Measurements from ENCODE around the gene GRIK4. TPM values are rescaled to one million over a fixed set of nuclear protein-coding genes. Genes with fewer than 3 reads are reported as not detected.

The GRIK4 gene
- total and polyA plus RNA-seq, 8 donors: 0.06 to 0.31 TPM; not detected in 6

DNA sequence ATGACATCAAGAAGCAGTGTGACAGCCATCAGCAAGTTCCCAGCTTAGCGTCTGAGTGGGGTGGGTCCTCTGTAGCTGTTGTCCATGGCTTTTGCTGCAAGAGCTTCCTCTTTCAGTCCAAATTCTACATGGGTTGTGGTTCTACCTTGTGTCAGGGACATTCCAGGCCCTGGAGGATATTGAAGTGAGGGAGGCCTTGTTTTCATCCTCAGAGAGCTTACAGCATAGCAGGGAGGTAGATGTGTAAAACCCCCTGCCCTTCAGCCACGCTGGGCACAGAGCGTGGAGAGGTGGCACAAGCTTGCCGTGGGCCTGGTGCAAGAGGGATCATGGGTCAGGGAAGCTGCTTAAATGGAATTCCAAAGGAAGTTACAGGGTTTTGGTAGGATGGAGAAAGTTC, 93.9 kb downstream of the GRIK4 start:
- TF ChIP-seq EP300 (IDR thresholded peaks at IDR 0.05) (no peak), POLR2AphosphoS5 (IDR thresholded peaks at IDR 0.05) (no peak), POLR2A (IDR thresholded peaks at IDR 0.05) (no peak)
- TF ChIP-seq, protein P1, sequence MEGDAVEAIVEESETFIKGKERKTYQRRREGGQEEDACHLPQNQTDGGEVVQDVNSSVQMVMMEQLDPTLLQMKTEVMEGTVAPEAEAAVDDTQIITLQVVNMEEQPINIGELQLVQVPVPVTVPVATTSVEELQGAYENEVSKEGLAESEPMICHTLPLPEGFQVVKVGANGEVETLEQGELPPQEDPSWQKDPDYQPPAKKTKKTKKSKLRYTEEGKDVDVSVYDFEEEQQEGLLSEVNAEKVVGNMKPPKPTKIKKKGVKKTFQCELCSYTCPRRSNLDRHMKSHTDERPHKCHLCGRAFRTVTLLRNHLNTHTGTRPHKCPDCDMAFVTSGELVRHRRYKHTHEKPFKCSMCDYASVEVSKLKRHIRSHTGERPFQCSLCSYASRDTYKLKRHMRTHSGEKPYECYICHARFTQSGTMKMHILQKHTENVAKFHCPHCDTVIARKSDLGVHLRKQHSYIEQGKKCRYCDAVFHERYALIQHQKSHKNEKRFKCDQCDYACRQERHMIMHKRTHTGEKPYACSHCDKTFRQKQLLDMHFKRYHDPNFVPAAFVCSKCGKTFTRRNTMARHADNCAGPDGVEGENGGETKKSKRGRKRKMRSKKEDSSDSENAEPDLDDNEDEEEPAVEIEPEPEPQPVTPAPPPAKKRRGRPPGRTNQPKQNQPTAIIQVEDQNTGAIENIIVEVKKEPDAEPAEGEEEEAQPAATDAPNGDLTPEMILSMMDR (IDR thresholded peaks at IDR 0.05): no peak
- intact Hi-C loops (cut with DNase I; ENCODE audit: low total_unique reads): no loop called here
- Histone ChIP-seq H3K27ac (no peak overlapping the region), H3K4me1 (peaks cover 0 to 9% (median 0%) of the 10 kb centered on the region in 4 donors), H3K9me3 (no peaks in the 10 kb centered on the region), H3K4me3 (no peak overlapping the region), H3K27me3 (peaks cover 0 to 9% (median 0%) of the 10 kb centered on the region in 3 donors), H3K36me3 (no peaks in the 10 kb centered on the region)
- WGBS, 5 donors: 85 to 93% (median 89%) methylated on average over 4 of the region's 4 CpGs
- no peak for DNase-seq

DNA sequence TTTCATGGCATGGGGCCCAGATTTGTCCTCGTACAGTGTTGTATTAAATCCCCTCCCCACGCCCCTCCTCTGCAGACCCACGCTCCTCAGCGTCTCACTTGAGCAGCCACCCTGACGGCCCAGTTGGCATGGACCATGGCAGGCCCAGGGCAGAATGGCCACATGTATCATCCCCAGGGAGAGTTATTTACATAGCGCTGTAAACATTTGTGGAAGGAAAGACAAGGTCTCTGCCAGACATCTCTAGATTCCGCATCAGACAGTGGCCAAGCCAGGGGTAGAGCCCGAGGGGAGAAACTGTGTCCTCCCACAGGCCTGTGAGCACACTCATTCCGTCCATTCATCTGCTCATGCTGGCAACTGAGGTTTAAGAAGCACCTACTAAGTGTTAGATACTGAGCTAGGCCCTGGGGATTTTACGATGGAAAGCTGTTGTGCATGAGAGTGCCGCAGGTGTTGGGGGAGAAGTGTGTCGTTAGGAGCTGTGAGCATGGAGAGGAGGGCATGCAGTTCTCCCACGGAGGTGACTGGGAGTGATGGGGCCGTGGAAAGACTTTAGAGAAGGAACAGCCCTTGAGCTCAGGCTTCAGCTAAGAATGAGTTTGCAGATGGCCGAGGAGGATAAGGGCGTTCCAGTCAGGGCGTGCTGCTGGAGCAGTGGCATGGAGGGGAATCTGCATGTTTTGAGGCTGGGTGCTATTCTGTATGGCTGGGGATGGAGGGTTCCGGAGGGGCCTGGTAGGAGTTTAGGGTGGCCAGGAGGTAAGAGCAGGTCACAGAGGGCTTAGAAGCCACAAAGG, 94.9 kb downstream of the GRIK4 start:
- Histone ChIP-seq H3K27me3 (peaks cover 0 to 9% (median 0%) of the 10 kb centered on the region in 3 donors), H3K36me3 (no peaks in the 10 kb centered on the region), H3K4me3 (no peak overlapping the region), H3K27ac (no peak overlapping the region), H3K9me3 (no peaks in the 10 kb centered on the region), H3K4me1 (peaks cover 0 to 9% (median 0%) of the 10 kb centered on the region in 4 donors)
- TF ChIP-seq POLR2AphosphoS5 (IDR thresholded peaks at IDR 0.05): no peak
- no peak for TF ChIP-seq POLR2A (IDR thresholded peaks at IDR 0.05)
- TF ChIP-seq EP300 (IDR thresholded peaks at IDR 0.05): no peak
- 82 to 88% (median 84%) methylated on average over 18 of the region's 18 CpGs for WGBS, 5 donors
- no peak for DNase-seq
- intact Hi-C loops (cut with DNase I; ENCODE audit: low total_unique reads): no loop called here

DNA sequence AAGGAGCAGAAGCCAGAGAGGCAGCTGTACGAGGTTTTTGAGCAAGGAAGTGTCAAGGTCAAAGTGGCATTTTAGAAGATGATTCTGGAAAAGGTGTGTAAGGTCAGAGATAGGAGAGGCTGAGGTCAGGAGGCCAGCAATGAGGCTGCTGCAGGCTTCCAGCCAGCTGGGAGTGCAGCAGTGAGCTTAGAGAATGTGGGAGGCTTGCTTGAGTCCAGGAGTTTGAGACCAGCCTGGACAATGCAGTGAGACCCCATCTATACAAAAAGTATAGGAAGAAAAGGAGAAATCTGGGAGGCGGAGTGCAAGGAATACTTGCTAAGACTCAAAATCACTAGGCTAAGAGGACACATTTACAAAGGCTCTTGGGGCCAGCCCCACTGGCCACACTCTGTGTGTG, 96.5 kb downstream of the GRIK4 start:
- Histone ChIP-seq H3K4me3 (no peak overlapping the region), H3K36me3 (no peaks in the 10 kb centered on the region), H3K27ac (no peak overlapping the region), H3K9me3 (no peaks in the 10 kb centered on the region), H3K4me1 (peaks cover 0 to 10% (median 0%) of the 10 kb centered on the region in 4 donors), H3K27me3 (peaks cover 0 to 3% (median 0%) of the 10 kb centered on the region in 3 donors)
- 74 to 86% (median 83%) methylated on average over 2 of the region's 2 CpGs for WGBS, 5 donors
- intact Hi-C loops (cut with DNase I; ENCODE audit: low total_unique reads): no loop called here
- TF ChIP-seq POLR2AphosphoS5 (IDR thresholded peaks at IDR 0.05): no peak
- TF ChIP-seq POLR2A (IDR thresholded peaks at IDR 0.05): no peak
- TF ChIP-seq, protein P1 (IDR thresholded peaks at IDR 0.05): no peak
- no peak for TF ChIP-seq EP300 (IDR thresholded peaks at IDR 0.05)
- no peak for DNase-seq

DNA sequence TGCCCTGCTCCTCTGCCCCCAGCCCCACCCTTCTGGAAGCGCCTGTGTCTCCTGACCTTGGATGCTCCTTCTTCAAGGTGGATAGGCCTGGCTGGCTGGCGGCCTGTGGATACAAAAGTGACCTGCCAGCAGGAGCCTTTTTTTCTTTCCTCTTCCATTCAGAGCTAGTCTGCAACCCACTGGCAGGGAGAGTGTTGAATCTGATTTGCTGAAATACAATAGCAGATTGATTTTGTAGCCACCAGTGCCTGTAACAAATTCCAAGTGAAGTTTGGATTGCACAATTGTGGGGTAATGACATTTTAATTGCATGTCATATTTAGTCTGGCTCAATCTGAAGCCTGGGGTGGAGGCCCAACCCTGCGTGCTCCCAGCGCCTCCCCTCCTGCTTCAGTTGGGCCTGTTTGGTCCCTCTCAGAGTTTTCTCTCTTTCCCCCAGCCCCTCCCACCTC, 97.2 kb downstream of the GRIK4 start:
- TF ChIP-seq POLR2AphosphoS5 (IDR thresholded peaks at IDR 0.05) (no peak), POLR2A (IDR thresholded peaks at IDR 0.05) (no peak), EP300 (IDR thresholded peaks at IDR 0.05) (no peak)
- TF ChIP-seq, protein P1 (IDR thresholded peaks at IDR 0.05): no peak
- Histone ChIP-seq H3K9me3 (no peaks in the 10 kb centered on the region), H3K36me3 (no peaks in the 10 kb centered on the region), H3K4me1 (peaks cover 0 to 17% (median 2%) of the 10 kb centered on the region in 4 donors), H3K4me3 (no peak overlapping the region), H3K27ac (no peak overlapping the region), H3K27me3 (peaks cover 0 to 3% (median 0%) of the 10 kb centered on the region in 3 donors)
- peak in 1 of 2 donors; percentile 65 for DNase-seq
- intact Hi-C loops (cut with DNase I; ENCODE audit: low total_unique reads): no loop called here
- WGBS, 5 donors: 48 to 77% (median 53%) methylated on average over 4 of the region's 4 CpGs
